Measurements from ENCODE around the gene TNFRSF12A. TPM values are rescaled to one million over a fixed set of nuclear protein-coding genes. Genes with fewer than 3 reads are reported as not detected.
"Not testable (repeated sequence)": the region's sequence is repeated elsewhere in the genome, so short reads cannot be mapped to it uniquely, and the experiment has no call there.

TNFRSF12A gene
- total RNA-seq, 2 experiments from 2014 or later: 5.5 to 5.9 TPM

- DNase-seq (no peak), ATAC-seq (no peak)
- Mint-ChIP-seq H3K27me3 (no peaks in the 10 kb centered on the region), H3K9me3 (ENCODE audit: low read depth) (peaks cover 2% of the 10 kb centered on the region), H3K36me3 (peaks cover 40% of the 10 kb centered on the region), H3K27ac (peak overlapping the region; percentile 87), H3K4me3 (peak overlapping the region; percentile 81), H3K4me1 (peaks cover 68% of the 10 kb centered on the region)
- CTCF ChIA-PET: interaction anchor here (1.0 to 14.1 kb wide), 18 partner anchors 9 to 105 kb away, joined by 3 to 346 read pairs (median 15); partner anchors contain the start of genes BICDL2 and ZNF213
Observed at GRCh38 chr16:3060339-3061127, 40.4 kb downstream of the TNFRSF12A start.

- H3K4me3 Mint-ChIP-seq: no peak overlapping the region
- peak overlapping the region; percentile 35 for H3K27ac Mint-ChIP-seq
- H3K4me1 Mint-ChIP-seq: peaks cover 48% of the 10 kb centered on the region
- no peaks in the 10 kb centered on the region for H3K27me3 Mint-ChIP-seq
- no peak for ATAC-seq
- peaks cover 2% of the 10 kb centered on the region for H3K9me3 Mint-ChIP-seq (ENCODE audit: low read depth)
- H3K36me3 Mint-ChIP-seq: peaks cover 43% of the 10 kb centered on the region
- CTCF ChIA-PET: interaction anchor here (1.2 to 14.1 kb wide), 7 partner anchors 9 to 101 kb away, joined by 4 to 346 read pairs (median 18); partner anchors contain the start of gene ZNF213
- DNase-seq: no peak
Observed at GRCh38 chr16:3062553-3062952, 42.4 kb downstream of the TNFRSF12A start.

- ATAC-seq (no peak), DNase-seq (no peak)
- Mint-ChIP-seq H3K4me3 (peak overlapping the region; percentile 100), H3K27me3 (no peaks in the 10 kb centered on the region), H3K36me3 (peaks cover 48% of the 10 kb centered on the region), H3K4me1 (peaks cover 54% of the 10 kb centered on the region), H3K27ac (peak overlapping the region; percentile 97), H3K9me3 (ENCODE audit: low read depth) (peaks cover 2% of the 10 kb centered on the region)
- CTCF ChIA-PET: interaction anchor here (0.8 to 14.1 kb wide), 9 partner anchors 12 to 106 kb away, joined by 3 to 346 read pairs (median 5); partner anchors contain the start of gene ZNF213
Observed at GRCh38 chr16:3063625-3064386, 43.6 kb downstream of the TNFRSF12A start.

GRCh38 chr16:3065069-3065741 lies 45.0 kb downstream of the TNFRSF12A start, which contains the start of gene IL32:
Gene IL32, plus strand, starts transcription at chr16:3065640. Its CDS starts 172 bp downstream, at chr16:3065812.
- peaks cover 59% of the 10 kb centered on the region for H3K4me1 Mint-ChIP-seq
- peaks cover 2% of the 10 kb centered on the region for H3K9me3 Mint-ChIP-seq (ENCODE audit: low read depth)
- peaks cover 56% of the 10 kb centered on the region for H3K36me3 Mint-ChIP-seq

GRCh38 chr16:3065742-3066439 lies 45.7 kb downstream of the TNFRSF12A start:
- DNase-seq (no peak), ATAC-seq (peak; percentile 11)
- peaks cover 51% of the 10 kb centered on the region for H3K36me3 Mint-ChIP-seq
- peaks cover 59% of the 10 kb centered on the region for H3K4me1 Mint-ChIP-seq
- peak overlapping the region; percentile 100 for H3K4me3 Mint-ChIP-seq
- CTCF ChIA-PET: interaction anchor here (0.7 to 14.1 kb wide), 10 partner anchors 10 to 65 kb away, joined by 3 to 346 read pairs (median 5); partner anchors contain the start of gene ZNF213
- H3K27me3 Mint-ChIP-seq: no peaks in the 10 kb centered on the region
- peak overlapping the region; percentile 97 for H3K27ac Mint-ChIP-seq
- H3K9me3 Mint-ChIP-seq (ENCODE audit: low read depth): peaks cover 2% of the 10 kb centered on the region

More at GRCh38 chr16:3065069-3065741, 45.0 kb downstream of the TNFRSF12A start, which contains the start of gene IL32:
- DNase-seq (peak; percentile 87), ATAC-seq (peak; percentile 65)
- H3K27ac Mint-ChIP-seq: peak within 1 kb of the TSS; percentile 97
- CTCF ChIA-PET: interaction anchor here (0.7 to 14.1 kb wide), 11 partner anchors 10 to 65 kb away, joined by 3 to 346 read pairs (median 4); partner anchors contain the start of gene ZNF213
- peak within 1 kb of the TSS; percentile 100 for H3K4me3 Mint-ChIP-seq
- no peaks in the 10 kb centered on the region for H3K27me3 Mint-ChIP-seq

- Mint-ChIP-seq H3K36me3 (peaks cover 51% of the 10 kb centered on the region), H3K9me3 (ENCODE audit: low read depth) (peaks cover 2% of the 10 kb centered on the region), H3K4me1 (peaks cover 62% of the 10 kb centered on the region), H3K4me3 (peak overlapping the region; percentile 100), H3K27ac (peak overlapping the region; percentile 97), H3K27me3 (no peaks in the 10 kb centered on the region)
- CTCF ChIA-PET: interaction anchor here (0.6 to 14.1 kb wide), 8 partner anchors 8 to 64 kb away, joined by 3 to 346 read pairs (median 12); partner anchors contain the start of genes ZNF213 and ZSCAN10
- DNase-seq (no peak), ATAC-seq (peak; percentile 4)
Observed at GRCh38 chr16:3066440-3066748, 46.2 kb downstream of the TNFRSF12A start.

- no peaks in the 10 kb centered on the region for H3K27me3 Mint-ChIP-seq
- peaks cover 46% of the 10 kb centered on the region for H3K36me3 Mint-ChIP-seq
- peak overlapping the region; percentile 100 for H3K4me3 Mint-ChIP-seq
- peak overlapping the region; percentile 94 for H3K27ac Mint-ChIP-seq
- no peak for DNase-seq
- H3K9me3 Mint-ChIP-seq (ENCODE audit: low read depth): no peaks in the 10 kb centered on the region
- CTCF ChIA-PET: interaction anchor here (4.1 to 14.1 kb wide), 2 partner anchors 9 to 62 kb away, joined by 23 to 346 read pairs; partner anchors contain the start of gene ZNF213
- no peak for ATAC-seq
- H3K4me1 Mint-ChIP-seq: peaks cover 65% of the 10 kb centered on the region
Observed at GRCh38 chr16:3068487-3068886, 48.3 kb downstream of the TNFRSF12A start.

GRCh38 chr16:3069146-3069545 lies 49.0 kb downstream of the TNFRSF12A start:
- peaks cover 48% of the 10 kb centered on the region for H3K36me3 Mint-ChIP-seq
- not testable (repeated sequence) for ATAC-seq

GRCh38 chr16:3070608-3071111 lies 50.5 kb downstream of the TNFRSF12A start:
- DNase-seq (no peak), ATAC-seq (no peak)
- peak overlapping the region; percentile 48 for H3K4me3 Mint-ChIP-seq
- H3K9me3 Mint-ChIP-seq (ENCODE audit: low read depth): no peaks in the 10 kb centered on the region
- H3K36me3 Mint-ChIP-seq: peaks cover 48% of the 10 kb centered on the region
- peak overlapping the region; percentile 88 for H3K27ac Mint-ChIP-seq
- no peaks in the 10 kb centered on the region for H3K27me3 Mint-ChIP-seq
- H3K4me1 Mint-ChIP-seq: peaks cover 68% of the 10 kb centered on the region
- CTCF ChIA-PET: interaction anchor here (0.9 to 4.1 kb wide), 7 partner anchors 8 to 59 kb away, joined by 3 to 23 read pairs (median 4); no protein-coding TSS in a partner anchor

More at GRCh38 chr16:3069146-3069545, 49.0 kb downstream of the TNFRSF12A start:
- not testable (repeated sequence) for H3K9me3 Mint-ChIP-seq (ENCODE audit: low read depth); H3K27me3 Mint-ChIP-seq; DNase-seq
- peak overlapping the region; percentile 48 for H3K4me3 Mint-ChIP-seq
- peaks cover 65% of the 10 kb centered on the region for H3K4me1 Mint-ChIP-seq
- CTCF ChIA-PET: interaction anchor here (4.1 kb wide), 1 partner anchor 10 kb away, joined by 23 read pairs; no protein-coding TSS in a partner anchor
- peak overlapping the region; percentile 88 for H3K27ac Mint-ChIP-seq

GRCh38 chr16:3071655-3072054 lies 51.5 kb downstream of the TNFRSF12A start:
- Mint-ChIP-seq H3K4me3 (no peak overlapping the region), H3K36me3 (peaks cover 38% of the 10 kb centered on the region), H3K27ac (peak overlapping the region; percentile 88), H3K4me1 (peaks cover 77% of the 10 kb centered on the region), H3K27me3 (no peaks in the 10 kb centered on the region), H3K9me3 (ENCODE audit: low read depth) (no peaks in the 10 kb centered on the region)
- DNase-seq: no peak
- ATAC-seq: no peak
- CTCF ChIA-PET: interaction anchor here (1.9 to 4.1 kb wide), 3 partner anchors 9 to 58 kb away, joined by 6 to 23 read pairs (median 7); no protein-coding TSS in a partner anchor
